Neural progenitor cell (in vitro differentiated cells): ENCODE data around the gene FAM107A. TPM values are rescaled to one million over a fixed set of nuclear protein-coding genes. Genes with fewer than 3 reads are reported as not detected.

Experiments used
- DNase-seq: peaks from one replicate; pipeline ENCODE4 v3.0.0-alpha.2; 2016; ENCODE audit warnings: low spot score
- H2AFZ ChIP-seq: fragments of 200-600 bp; sonication (generic); replicated peaks from 2 replicates; pipeline ENCODE4 v1.6.1; 2016; ENCODE audit warnings: antibody characterized with exemption
- H3F3A ChIP-seq: fragments of 200-600 bp; sonication (generic); 2 replicates; pipeline ENCODE4 v1.6.1; 2016; ENCODE audit warnings: antibody characterized with exemption, low read depth
- H3K27ac ChIP-seq: fragments of 200-600 bp; sonication (generic); 2 replicates; pipeline ENCODE4 v1.5.1; 2016; ENCODE audit warnings: mild to moderate bottlenecking
- H3K27me3 ChIP-seq: fragments of 200-600 bp; sonication (generic); 2 replicates; pipeline ENCODE4 v1.6.1; 2016; ENCODE audit warnings: mild to moderate bottlenecking, moderate library complexity
- H3K36me3 ChIP-seq: fragments of 200-600 bp; sonication (generic); 2 replicates; pipeline ENCODE4 v1.5.1; 2016
- H3K4me1 ChIP-seq: fragments of 200-600 bp; sonication (generic); 2 replicates; pipeline ENCODE4 v1.6.1; 2016; ENCODE audit warnings: mixed run types
- H3K4me2 ChIP-seq: fragments of 200-600 bp; sonication (generic); 2 replicates; pipeline ENCODE4 v1.6.1; 2016
- H3K4me3 ChIP-seq: fragments of 200-600 bp; sonication (generic); 2 replicates; pipeline ENCODE4 v1.5.1; 2016
- H3K79me2 ChIP-seq: fragments of 200-600 bp; sonication (generic); 2 replicates; pipeline ENCODE4 v1.6.1; 2016; ENCODE audit warnings: low read depth
- H3K9ac ChIP-seq: fragments of 200-600 bp; sonication (generic); 2 replicates; pipeline ENCODE4 v1.6.1; 2016
- H3K9me3 ChIP-seq: fragments of 200-600 bp; sonication (generic); 2 replicates; pipeline ENCODE4 v1.5.1; 2016; ENCODE audit warnings: low read depth
- H4K20me1 ChIP-seq: fragments of 200-600 bp; sonication (generic); 2 replicates; pipeline ENCODE4 v1.6.1; 2016; ENCODE audit warnings: low read depth
- H3K27ac Mint-ChIP-seq: 3 replicates; pipeline ENCODE4 v1.8.0; 2021; ENCODE audit warnings: mixed read lengths
- H3K27me3 Mint-ChIP-seq: 2 replicates; pipeline ENCODE4 v1.8.0; 2022; ENCODE audit warnings: low read depth, mild to moderate bottlenecking, inconsistent platforms, moderate library complexity, mixed read lengths; ENCODE audit not compliant: insufficient read depth
- H3K36me3 Mint-ChIP-seq: 3 replicates; pipeline ENCODE4 v1.8.0; 2021; ENCODE audit warnings: mixed read lengths
- H3K4me1 Mint-ChIP-seq: 3 replicates; pipeline ENCODE4 v1.8.0; 2021; ENCODE audit warnings: mixed read lengths
- H3K4me3 Mint-ChIP-seq: 3 replicates; pipeline ENCODE4 v1.8.0; 2021; ENCODE audit warnings: mild to moderate bottlenecking, moderate library complexity, mixed read lengths
- H3K9me3 Mint-ChIP-seq: 3 replicates; pipeline ENCODE4 v1.8.0; 2020; ENCODE audit warnings: mixed read lengths
- EZH2 ChIP-seq: fragments of 200-600 bp; sonication (generic); IDR thresholded peaks from 2 replicates; pipeline ENCODE4 v1.6.1; 2017; ENCODE audit warnings: antibody characterized with exemption, mild to moderate bottlenecking, moderate library complexity
- EZH2phosphoT487 ChIP-seq: fragments of 200-600 bp; sonication (generic); IDR thresholded peaks from 2 replicates; pipeline ENCODE4 v1.6.1; 2017; ENCODE audit warnings: antibody characterized with exemption
- total RNA-seq: library from RNA; depleted of rRNA; stranded (reverse); fragments of >200 nt; gene quantifications from 2 replicates; pipeline ENCODE4 v1.2.3, GENCODE V29; 2015; ENCODE audit warnings: low replicate concordance
- TF ChIP-seq, protein P1 (sequence below): fragments of 200-600 bp; sonication (generic); IDR thresholded peaks from 2 replicates; pipeline ENCODE4 v1.5.1; 2017; ENCODE audit warnings: antibody characterized with exemption, mild to moderate bottlenecking

FAM107A gene
- total RNA-seq, 1 donor from 2014 or later: 0.11 TPM

DNA sequence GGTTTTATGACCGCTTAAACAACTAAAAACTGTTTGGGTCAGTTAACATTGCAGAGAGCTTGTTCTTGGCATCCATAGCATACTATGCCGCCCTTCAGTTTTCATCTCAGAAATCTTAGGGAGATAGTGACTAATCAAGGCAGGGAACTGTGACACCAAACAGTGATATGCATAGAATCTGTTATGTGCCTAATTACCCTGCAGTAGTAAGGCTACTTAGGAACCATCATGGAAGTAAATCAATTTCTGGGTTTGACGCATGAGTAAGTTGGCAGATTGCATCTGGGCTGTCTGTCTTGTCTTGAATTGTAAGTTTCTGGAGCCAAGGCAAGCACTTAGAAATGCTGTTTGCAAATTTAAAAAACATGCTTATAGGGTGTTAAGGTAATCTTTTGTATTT, 62.8 kb downstream of the FAM107A start:
- Mint-ChIP-seq H3K27ac (no peak overlapping the region), H3K27me3 (peaks cover 4% of the 10 kb centered on the region), H3K36me3 (peaks cover 6% of the 10 kb centered on the region), H3K4me3 (no peak overlapping the region), H3K4me1 (peaks cover 21% of the 10 kb centered on the region), H3K9me3 (no peaks in the 10 kb centered on the region)
- Histone ChIP-seq H3K27me3 (no peaks in the 10 kb centered on the region), H2AFZ (no peak overlapping the region), H3K79me2 (no peaks in the 10 kb centered on the region), H3K4me3 (no peak overlapping the region), H3K36me3 (no peaks in the 10 kb centered on the region), H3K27ac (no peak overlapping the region), H3K9me3 (no peaks in the 10 kb centered on the region), H3F3A (no peaks in the 10 kb centered on the region), H4K20me1 (no peaks in the 10 kb centered on the region), H3K9ac (no peak overlapping the region), H3K4me2 (no peak overlapping the region), H3K4me1 (peaks cover 11% of the 10 kb centered on the region)
- no peak for TF ChIP-seq EZH2phosphoT487
- TF ChIP-seq, protein P1, sequence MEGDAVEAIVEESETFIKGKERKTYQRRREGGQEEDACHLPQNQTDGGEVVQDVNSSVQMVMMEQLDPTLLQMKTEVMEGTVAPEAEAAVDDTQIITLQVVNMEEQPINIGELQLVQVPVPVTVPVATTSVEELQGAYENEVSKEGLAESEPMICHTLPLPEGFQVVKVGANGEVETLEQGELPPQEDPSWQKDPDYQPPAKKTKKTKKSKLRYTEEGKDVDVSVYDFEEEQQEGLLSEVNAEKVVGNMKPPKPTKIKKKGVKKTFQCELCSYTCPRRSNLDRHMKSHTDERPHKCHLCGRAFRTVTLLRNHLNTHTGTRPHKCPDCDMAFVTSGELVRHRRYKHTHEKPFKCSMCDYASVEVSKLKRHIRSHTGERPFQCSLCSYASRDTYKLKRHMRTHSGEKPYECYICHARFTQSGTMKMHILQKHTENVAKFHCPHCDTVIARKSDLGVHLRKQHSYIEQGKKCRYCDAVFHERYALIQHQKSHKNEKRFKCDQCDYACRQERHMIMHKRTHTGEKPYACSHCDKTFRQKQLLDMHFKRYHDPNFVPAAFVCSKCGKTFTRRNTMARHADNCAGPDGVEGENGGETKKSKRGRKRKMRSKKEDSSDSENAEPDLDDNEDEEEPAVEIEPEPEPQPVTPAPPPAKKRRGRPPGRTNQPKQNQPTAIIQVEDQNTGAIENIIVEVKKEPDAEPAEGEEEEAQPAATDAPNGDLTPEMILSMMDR: no peak
- TF ChIP-seq EZH2: no peak
- no peak for DNase-seq

Other genes with a start within 250 kb of the FAM107A start
- gene PXK, start 244.5 kb downstream of the FAM107A start, total RNA-seq: 11.1 and 14.3 TPM in 2 replicates
- gene PDHB, start 143.6 kb downstream of the FAM107A start, total RNA-seq: 155 and 203 TPM in 2 replicates
- 29.3 and 39.6 TPM in 2 replicates for gene KCTD6, start 85.3 kb downstream of the FAM107A start, total RNA-seq
- 4.3 and 7.6 TPM in 2 replicates for gene ACOX2, start 40.2 kb downstream of the FAM107A start, total RNA-seq
- 0.11 and 0.15 TPM in 2 replicates for gene FAM3D, start 89.4 kb upstream of the FAM107A start, total RNA-seq